Keratinocyte (primary cell): ENCODE results near the gene C12orf42. TPM values are rescaled to one million over a fixed set of nuclear protein-coding genes. Genes with fewer than 3 reads are reported as not detected.

Source experiments
- DNase-seq: peaks from one replicate; pipeline ENCODE4 v3.0.0-alpha.2; 2011; ENCODE audit warnings: low read depth, missing footprints, low spot score
- FAIRE-seq: peaks from 2 replicates; lab custom pipeline; 2011; peaks lifted over from hg19 to GRCh38; lab: Jason Lieb, UNC
- H2AFZ ChIP-seq: 2 replicates; pipeline ENCODE4 v1.6.0; 2012; ENCODE audit warnings: low read length, control low read depth, inconsistent platforms; ENCODE audit not compliant: control insufficient read depth
- H3K27ac ChIP-seq: 2 replicates; pipeline ENCODE4 v1.5.1; 2011; ENCODE audit warnings: low read length; ENCODE audit not compliant: control insufficient read depth, insufficient read depth
- H3K27me3 ChIP-seq: 3 replicates; pipeline ENCODE4 v1.6.0; 2011; ENCODE audit warnings: low read length; ENCODE audit not compliant: control insufficient read depth, insufficient read depth; ENCODE audit errors: extremely low read depth
- H3K36me3 ChIP-seq, 2 experiments: 2 replicates in 1 of 2; 3 replicates in 1 of 2; pipeline ENCODE4 v1.5.1; 2011; ENCODE audit warnings: low read length in 2 of 2, mild to moderate bottlenecking in 1 of 2; ENCODE audit not compliant: control insufficient read depth in 2 of 2, insufficient read depth in 2 of 2; ENCODE audit errors: extremely low read depth in 1 of 2
- H3K4me1 ChIP-seq: 3 replicates; pipeline ENCODE4 v1.5.1; 2011; ENCODE audit warnings: low read length; ENCODE audit not compliant: control insufficient read depth, insufficient read depth; ENCODE audit errors: extremely low read depth
- H3K4me2 ChIP-seq: 3 replicates; pipeline ENCODE4 v1.6.0; 2011; ENCODE audit warnings: low read depth, low read length; ENCODE audit not compliant: control insufficient read depth, insufficient read depth; ENCODE audit errors: extremely low read depth
- H3K4me3 ChIP-seq, 3 experiments: fragments of 200-600 bp in 1 of 3; sonication (generic) in 1 of 3; 2 replicates in 2 of 3; 3 replicates in 1 of 3; pipeline ENCODE4 v1.5.1; 2011 to 2016; ENCODE audit warnings: low read length in 3 of 3, mild to moderate bottlenecking in 3 of 3, control low read depth in 2 of 3, inconsistent platforms in 1 of 3, low read depth in 1 of 3, mixed read lengths in 1 of 3, mixed run types in 1 of 3, moderate library complexity in 1 of 3; ENCODE audit not compliant: control insufficient read depth in 2 of 3, insufficient read depth in 2 of 3; ENCODE audit errors: extremely low read depth in 1 of 3
- H3K79me2 ChIP-seq: 2 replicates; pipeline ENCODE4 v1.6.0; 2012; ENCODE audit warnings: low read length; ENCODE audit not compliant: control insufficient read depth, insufficient read depth
- H3K9ac ChIP-seq: 3 replicates; pipeline ENCODE4 v1.6.0; 2011; ENCODE audit warnings: low read length; ENCODE audit not compliant: control insufficient read depth, insufficient read depth; ENCODE audit errors: extremely low read depth
- H3K9me1 ChIP-seq: 3 replicates; pipeline ENCODE4 v1.6.0; 2011; ENCODE audit warnings: low read length; ENCODE audit not compliant: control insufficient read depth, insufficient read depth; ENCODE audit errors: extremely low read depth
- H3K9me3 ChIP-seq: 2 replicates; pipeline ENCODE4 v1.5.1; 2012; ENCODE audit warnings: low read depth, low read length; ENCODE audit not compliant: control insufficient read depth
- H4K20me1 ChIP-seq: 3 replicates; pipeline ENCODE4 v1.6.0; 2011; ENCODE audit warnings: low read length; ENCODE audit not compliant: control insufficient read depth, insufficient read depth; ENCODE audit errors: extremely low read depth
- EZH2 ChIP-seq: IDR thresholded peaks from one replicate; pipeline ENCODE4 v1.6.1; 2012; ENCODE audit warnings: inconsistent platforms, mild to moderate bottlenecking, low read length, moderate library complexity
- dilution Hi-C: fragments of 300-500 bp; cut with MboI; formaldehyde crosslinking; loops from one replicate; pipeline ENCODE4 v1.7.0; 2020; ENCODE audit warnings: low sequenced_read_pairs; ENCODE audit not compliant: extremely low pct_ligation_motif_present
- polyA plus RNA-seq, 5 experiments: library from polyadenylated mRNA; depleted of rRNA in 3 of 5; stranded (reverse) in 3 of 5; stranded (forward) in 1 of 5; unstranded in 1 of 5; fragments of >200 nt; gene quantifications; 1 replicate in 1 of 5; 2 replicates in 3 of 5; 3 replicates in 1 of 5; pipeline versions ENCODE4 v1.2.1 to v1.2.3, GENCODE V29; 2011 to 2012; ENCODE audit warnings: missing spikeins in 2 of 5, low read depth in 1 of 5, low replicate concordance in 1 of 5
- TF ChIP-seq, protein P1 (sequence below), 3 experiments: IDR thresholded peaks in 1 of 3; conservative IDR thresholded peaks in 1 of 3; optimal IDR thresholded peaks in 1 of 3; 2 replicates in 2 of 3; 3 replicates in 1 of 3; pipeline versions ENCODE3 to v1.5.1; 2011; ENCODE audit warnings: low read length in 3 of 3, mild to moderate bottlenecking in 3 of 3, moderate library complexity in 2 of 3, control low read depth in 1 of 3, inconsistent platforms in 1 of 3; ENCODE audit not compliant: insufficient read depth in 2 of 3; ENCODE audit errors: extremely low read depth in 1 of 3

The C12orf42 gene
- polyA plus RNA-seq, 1 donor (not counting 4 experiments of a cell fraction or from before 2014, with no cell fraction given) = 0.08 TPM

DNA sequence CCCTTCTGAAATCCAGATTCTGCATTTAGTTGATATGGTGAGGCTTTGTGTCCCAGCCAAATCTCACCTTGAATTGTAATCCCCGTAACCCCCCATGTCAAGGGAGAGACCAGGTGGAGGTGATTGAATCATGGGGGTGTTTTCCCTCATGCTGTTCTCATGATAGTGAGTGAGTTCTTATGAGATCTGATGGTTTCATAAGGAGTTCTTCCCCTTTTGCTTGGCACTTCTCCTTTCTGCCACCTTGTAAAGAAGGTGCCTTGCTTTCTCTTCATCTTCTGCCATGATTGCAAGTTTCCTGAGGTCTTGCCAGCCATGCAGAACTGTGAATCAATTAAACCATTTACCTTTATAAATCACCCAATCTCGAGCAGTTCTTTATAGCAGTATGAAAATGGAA, 23.1 kb upstream of the C12orf42 start:
- FAIRE-seq (no peak), DNase-seq (no peak)
- Histone ChIP-seq H3K4me2 (no peak overlapping the region), H3K36me3 (no peaks in the 10 kb centered on the region), H3K9me1 (no peaks in the 10 kb centered on the region), H3K4me1 (peaks cover 3% of the 10 kb centered on the region), H3K9ac (no peak overlapping the region), H3K27ac (no peak overlapping the region), H3K79me2 (no peaks in the 10 kb centered on the region), H4K20me1 (no peaks in the 10 kb centered on the region), H3K9me3 (no peaks in the 10 kb centered on the region), H2AFZ (no peak overlapping the region), H3K4me3 (no peak overlapping the region), H3K27me3 (no peaks in the 10 kb centered on the region)
- no peak for TF ChIP-seq EZH2
- TF ChIP-seq, protein P1, sequence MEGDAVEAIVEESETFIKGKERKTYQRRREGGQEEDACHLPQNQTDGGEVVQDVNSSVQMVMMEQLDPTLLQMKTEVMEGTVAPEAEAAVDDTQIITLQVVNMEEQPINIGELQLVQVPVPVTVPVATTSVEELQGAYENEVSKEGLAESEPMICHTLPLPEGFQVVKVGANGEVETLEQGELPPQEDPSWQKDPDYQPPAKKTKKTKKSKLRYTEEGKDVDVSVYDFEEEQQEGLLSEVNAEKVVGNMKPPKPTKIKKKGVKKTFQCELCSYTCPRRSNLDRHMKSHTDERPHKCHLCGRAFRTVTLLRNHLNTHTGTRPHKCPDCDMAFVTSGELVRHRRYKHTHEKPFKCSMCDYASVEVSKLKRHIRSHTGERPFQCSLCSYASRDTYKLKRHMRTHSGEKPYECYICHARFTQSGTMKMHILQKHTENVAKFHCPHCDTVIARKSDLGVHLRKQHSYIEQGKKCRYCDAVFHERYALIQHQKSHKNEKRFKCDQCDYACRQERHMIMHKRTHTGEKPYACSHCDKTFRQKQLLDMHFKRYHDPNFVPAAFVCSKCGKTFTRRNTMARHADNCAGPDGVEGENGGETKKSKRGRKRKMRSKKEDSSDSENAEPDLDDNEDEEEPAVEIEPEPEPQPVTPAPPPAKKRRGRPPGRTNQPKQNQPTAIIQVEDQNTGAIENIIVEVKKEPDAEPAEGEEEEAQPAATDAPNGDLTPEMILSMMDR (optimal IDR thresholded peaks at IDR 0.05 in 1 of 3, IDR thresholded peaks at IDR 0.05 in 1 of 3, conservative IDR thresholded peaks at IDR 0.05 in 1 of 3; ENCODE audit: extremely low read depth in 1 of 3, insufficient read depth in 2 of 3, low read length in 3 of 3) = no peak
- dilution Hi-C loops = no loop called here

DNA sequence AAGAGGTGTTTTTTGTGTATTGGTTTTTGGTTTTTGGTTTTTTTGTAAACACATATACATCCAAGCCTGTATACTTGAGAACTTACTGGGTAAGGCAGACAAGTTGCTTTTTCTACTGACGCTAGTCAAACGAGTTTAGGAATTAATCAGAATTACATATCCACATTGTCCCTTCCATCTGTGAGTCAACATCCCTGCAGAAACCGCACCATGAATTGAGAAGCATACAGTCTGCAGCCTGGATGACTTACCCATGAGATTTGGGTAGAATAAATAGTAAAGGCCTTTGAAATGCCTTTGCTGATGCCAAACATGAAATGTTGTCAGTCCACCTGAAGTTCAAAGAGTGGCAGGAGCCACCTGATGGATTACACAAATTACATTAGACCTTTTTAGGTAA, 21.4 kb upstream of the C12orf42 start:
- no peak overlapping the region for H3K27ac ChIP-seq
- no peaks in the 10 kb centered on the region for H3K9me1 ChIP-seq
- H3K36me3 ChIP-seq = no peaks in the 10 kb centered on the region
- no peak for FAIRE-seq
- no peak overlapping the region for H2AFZ ChIP-seq
- H4K20me1 ChIP-seq = no peaks in the 10 kb centered on the region
- no peak for TF ChIP-seq EZH2
- TF ChIP-seq, protein P1 (optimal IDR thresholded peaks at IDR 0.05 in 1 of 3, IDR thresholded peaks at IDR 0.05 in 1 of 3, conservative IDR thresholded peaks at IDR 0.05 in 1 of 3; ENCODE audit: extremely low read depth in 1 of 3, insufficient read depth in 2 of 3, low read length in 3 of 3) = no peak
- H3K79me2 ChIP-seq = no peaks in the 10 kb centered on the region
- no peak overlapping the region for H3K4me3 ChIP-seq
- dilution Hi-C loops = no loop called here
- no peak for DNase-seq
- H3K9ac ChIP-seq = no peak overlapping the region
- H3K9me3 ChIP-seq = no peaks in the 10 kb centered on the region
- no peak overlapping the region for H3K4me2 ChIP-seq
- no peaks in the 10 kb centered on the region for H3K4me1 ChIP-seq
- no peaks in the 10 kb centered on the region for H3K27me3 ChIP-seq
